Mesenchymal stem cell (in vitro differentiated cells and primary cell): Measurements from ENCODE around the gene EEPD1.

Source experiments
- DNase-seq: peaks from one replicate; pipeline ENCODE4 v3.0.0-alpha.2; 2013
- H2AFZ ChIP-seq: one replicate; pipeline ENCODE4 v1.6.1; 2013; ENCODE audit warnings: low read depth, mild to moderate bottlenecking, control low read depth, inconsistent platforms, low read length, moderate library complexity
- H2AK5ac ChIP-seq: 2 replicates; pipeline ENCODE4 v1.6.1; 2013; ENCODE audit warnings: low read length, moderate library complexity, mild to moderate bottlenecking, inconsistent platforms; ENCODE audit not compliant: severe bottlenecking
- H2BK120ac ChIP-seq: one replicate; pipeline ENCODE4 v1.6.1; 2013; ENCODE audit warnings: low read depth, mild to moderate bottlenecking, inconsistent platforms, low read length, moderate library complexity
- H2BK12ac ChIP-seq, 2 experiments: one replicate each; pipeline ENCODE4 v1.6.1; 2013; ENCODE audit warnings: inconsistent platforms in 2 of 2, low read length in 2 of 2, mild to moderate bottlenecking in 2 of 2, moderate library complexity in 2 of 2, control low read depth in 1 of 2
- H2BK15ac ChIP-seq: one replicate; pipeline ENCODE4 v1.6.1; 2013; ENCODE audit warnings: mild to moderate bottlenecking, low read depth, inconsistent platforms; ENCODE audit not compliant: poor library complexity, severe bottlenecking
- H2BK5ac ChIP-seq: 2 replicates; pipeline ENCODE4 v1.6.1; 2013; ENCODE audit warnings: low read depth, mild to moderate bottlenecking, low read length, control low read depth, inconsistent platforms; ENCODE audit not compliant: poor library complexity, severe bottlenecking
- H3K14ac ChIP-seq, 2 experiments: one replicate each; pipeline ENCODE4 v1.6.1; 2013; ENCODE audit warnings: inconsistent platforms in 2 of 2, low read length in 2 of 2, control low read depth in 1 of 2, mild to moderate bottlenecking in 1 of 2, moderate library complexity in 1 of 2
- H3K18ac ChIP-seq, 2 experiments: one replicate each; pipeline ENCODE4 v1.6.1; 2013; ENCODE audit warnings: inconsistent platforms in 2 of 2, low read length in 2 of 2, control low read depth in 1 of 2, low read depth in 1 of 2, mild to moderate bottlenecking in 1 of 2
- H3K23ac ChIP-seq, 2 experiments: one replicate each; pipeline ENCODE4 v1.6.1; 2013; ENCODE audit warnings: inconsistent platforms in 2 of 2, low read length in 2 of 2, mild to moderate bottlenecking in 2 of 2, moderate library complexity in 2 of 2, control low read depth in 1 of 2
- H3K27ac ChIP-seq: 2 replicates; pipeline ENCODE4 v1.5.1; 2013; ENCODE audit warnings: mild to moderate bottlenecking, moderate library complexity, low read length, control low read depth, inconsistent platforms; ENCODE audit not compliant: poor library complexity, severe bottlenecking
- H3K27me3 ChIP-seq, 2 experiments: 2 replicates each; pipeline versions ENCODE4 v1.6.1 to v1.7.0; 2013; ENCODE audit warnings: low read length in 2 of 2, mild to moderate bottlenecking in 2 of 2, moderate library complexity in 2 of 2, control low read depth in 1 of 2, inconsistent platforms in 1 of 2; ENCODE audit not compliant: control insufficient read depth in 1 of 2, insufficient read depth in 1 of 2
- H3K36me3 ChIP-seq, 2 experiments: 2 replicates each; pipeline versions ENCODE4 v1.6.1 to v1.7.0; 2013; ENCODE audit warnings: low read length in 2 of 2, control low read depth in 1 of 2, inconsistent platforms in 1 of 2, low read depth in 1 of 2, mild to moderate bottlenecking in 1 of 2; ENCODE audit not compliant: insufficient read depth in 2 of 2, control insufficient read depth in 1 of 2
- H3K4ac ChIP-seq, 2 experiments: one replicate each; pipeline ENCODE4 v1.6.1; 2013; ENCODE audit warnings: inconsistent platforms in 2 of 2, low read length in 2 of 2, mild to moderate bottlenecking in 2 of 2, moderate library complexity in 2 of 2, control low read depth in 1 of 2, low read depth in 1 of 2
- H3K4me1 ChIP-seq: 2 replicates; pipeline ENCODE4 v1.6.1; 2013; ENCODE audit warnings: low read depth, low read length, control low read depth; ENCODE audit not compliant: control insufficient read depth, insufficient read depth
- H3K4me2 ChIP-seq: 2 replicates; pipeline ENCODE4 v1.6.1; 2013; ENCODE audit warnings: low read length, mild to moderate bottlenecking, inconsistent platforms; ENCODE audit not compliant: poor library complexity, severe bottlenecking
- H3K4me3 ChIP-seq, 2 experiments: 2 replicates each; pipeline versions ENCODE4 v1.5.1 to v1.7.0; 2013; ENCODE audit warnings: low read length in 2 of 2, mild to moderate bottlenecking in 2 of 2, control low read depth in 1 of 2, low read depth in 1 of 2; ENCODE audit not compliant: insufficient read depth in 1 of 2
- H3K79me1 ChIP-seq: replicated peaks from 2 replicates; pipeline ENCODE4 v1.6.1; 2013; ENCODE audit warnings: mild to moderate bottlenecking, control low read depth, low read length, inconsistent platforms; ENCODE audit not compliant: poor library complexity, severe bottlenecking
- H3K9ac ChIP-seq: 2 replicates; pipeline ENCODE4 v1.7.0; 2013; ENCODE audit warnings: mild to moderate bottlenecking, low read length, moderate library complexity
- H3K9me3 ChIP-seq: 2 replicates; pipeline ENCODE4 v1.7.0; 2013; ENCODE audit warnings: mild to moderate bottlenecking, low read length; ENCODE audit not compliant: control insufficient read depth
- H4K8ac ChIP-seq: one replicate; pipeline ENCODE4 v1.6.1; 2013; ENCODE audit warnings: inconsistent platforms, mild to moderate bottlenecking, low read length, moderate library complexity
- H4K91ac ChIP-seq: one replicate; pipeline ENCODE4 v1.6.1; 2013; ENCODE audit warnings: mild to moderate bottlenecking, low read length, inconsistent platforms
- WGBS: methylation state at CpG from one replicate; pipeline ENCODE4 v1.1.7; 2013; ENCODE audit warnings: mixed read lengths; 5-methylcytosine and 5-hydroxymethylcytosine counted together

EEPD1 gene

DNA sequence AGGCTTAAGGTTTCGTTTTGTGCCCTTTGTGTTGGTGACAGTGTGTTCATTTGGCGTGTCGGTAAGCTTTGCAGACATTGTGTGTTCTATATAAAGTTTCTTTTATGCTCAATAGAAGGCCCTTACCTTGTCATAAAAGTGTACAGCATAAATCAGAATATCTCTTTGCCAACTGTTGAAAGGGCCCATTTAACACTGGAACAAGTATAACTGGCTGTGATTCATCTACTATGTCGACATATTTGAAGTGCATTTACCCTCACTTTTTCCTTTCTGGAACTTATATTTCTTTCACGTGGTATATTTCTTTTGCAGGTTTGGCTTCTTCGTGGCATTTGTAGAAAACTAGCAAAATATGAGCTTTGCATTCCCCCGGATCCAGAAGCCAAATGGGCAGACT is 32.7 kb downstream of the EEPD1 start:
- Histone ChIP-seq H3K9ac (no peak overlapping the region), H4K91ac (no peak overlapping the region), H3K4ac (no peak overlapping the region), H3K4me3 (no peak overlapping the region), H2AK5ac (no peak overlapping the region), H3K9me3 (no peaks in the 10 kb centered on the region), H3K27ac (no peak overlapping the region), H2BK12ac (no peak overlapping the region), H3K18ac (no peak overlapping the region), H3K23ac (no peak overlapping the region), H3K79me1 (no peaks in the 10 kb centered on the region), H2AFZ (no peak overlapping the region), H2BK120ac (no peak overlapping the region), H2BK5ac (no peak overlapping the region), H3K4me1 (no peaks in the 10 kb centered on the region), H3K27me3 (no peaks in the 10 kb centered on the region), H3K4me2 (no peak overlapping the region), H3K36me3 (no peaks in the 10 kb centered on the region), H2BK15ac (no peak overlapping the region), H3K14ac (no peak overlapping the region), H4K8ac (no peak overlapping the region)
- WGBS: 94% methylated on average over 4 of the region's 7 CpGs
- DNase-seq: peak; percentile 35

GRCh38 chr7:36186359-36187121 is 33.5 kb downstream of the EEPD1 start:
- H2BK15ac ChIP-seq: no peak overlapping the region
- no peaks in the 10 kb centered on the region for H3K4me1 ChIP-seq
- H3K27me3 ChIP-seq: no peaks in the 10 kb centered on the region
- no peak overlapping the region for H2AK5ac ChIP-seq
- no peak overlapping the region for H4K8ac ChIP-seq
- 86% methylated on average over 6 of the region's 6 CpGs for WGBS
- H3K4ac ChIP-seq: no peak overlapping the region
- H3K14ac ChIP-seq: no peak overlapping the region
- H3K4me2 ChIP-seq: no peak overlapping the region
- H4K91ac ChIP-seq: no peak overlapping the region
- no peak overlapping the region for H3K18ac ChIP-seq
- H3K27ac ChIP-seq: no peak overlapping the region
- no peak overlapping the region for H2AFZ ChIP-seq
- H3K23ac ChIP-seq: no peak overlapping the region
- H3K9me3 ChIP-seq: no peaks in the 10 kb centered on the region
- H3K4me3 ChIP-seq: no peak overlapping the region
- no peaks in the 10 kb centered on the region for H3K36me3 ChIP-seq
- no peak for DNase-seq
- no peak overlapping the region for H3K9ac ChIP-seq
- no peak overlapping the region for H2BK5ac ChIP-seq
- no peaks in the 10 kb centered on the region for H3K79me1 ChIP-seq
- H2BK12ac ChIP-seq: no peak overlapping the region
- H2BK120ac ChIP-seq: no peak overlapping the region

- no peaks in the 10 kb centered on the region for H3K9me3 ChIP-seq
- no peak overlapping the region for H2BK12ac ChIP-seq
- no peak overlapping the region for H3K4me2 ChIP-seq
- H3K4me1 ChIP-seq: no peaks in the 10 kb centered on the region
- H2BK5ac ChIP-seq: no peak overlapping the region
- H3K18ac ChIP-seq: no peak overlapping the region
- H2AK5ac ChIP-seq: no peak overlapping the region
- H3K4ac ChIP-seq: no peak overlapping the region
- H3K9ac ChIP-seq: no peak overlapping the region
- no peaks in the 10 kb centered on the region for H3K36me3 ChIP-seq
- H4K8ac ChIP-seq: no peak overlapping the region
- H3K4me3 ChIP-seq: no peak overlapping the region
- no peak overlapping the region for H2BK120ac ChIP-seq
- H4K91ac ChIP-seq: no peak overlapping the region
- H3K27me3 ChIP-seq: peaks cover 0 to 3% of the 10 kb centered on the region in 2 experiments
- DNase-seq: no peak
- H3K27ac ChIP-seq: no peak overlapping the region
- no peak overlapping the region for H3K14ac ChIP-seq
- WGBS: no CpG with 5 or more reads among the region's 5 CpGs
- no peak overlapping the region for H3K23ac ChIP-seq
- H3K79me1 ChIP-seq: no peaks in the 10 kb centered on the region
- no peak overlapping the region for H2AFZ ChIP-seq
- H2BK15ac ChIP-seq: no peak overlapping the region
These were observed 35.2 kb downstream of the EEPD1 start for GRCh38 chr7:36188266-36188665.

DNA sequence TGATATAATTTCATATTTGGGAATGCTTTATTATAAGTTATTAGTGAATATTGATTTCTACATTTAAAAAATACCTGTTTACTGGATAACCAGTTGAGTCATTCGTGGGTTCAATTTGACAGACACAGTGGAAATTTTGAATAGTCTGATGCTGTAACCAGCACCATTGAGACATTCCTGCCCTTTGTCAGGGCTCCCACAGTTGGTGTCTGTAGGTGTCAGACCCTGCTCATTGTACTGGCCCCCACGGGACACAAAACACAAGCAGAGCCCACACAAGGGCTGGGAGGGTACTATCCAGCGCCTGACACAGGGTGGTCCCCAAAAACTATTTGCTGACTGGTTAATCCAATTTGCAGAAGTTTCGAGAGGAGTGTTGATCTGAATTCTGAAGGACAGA is 35.9 kb downstream of the EEPD1 start:
- Histone ChIP-seq H3K4me3 (no peak overlapping the region), H4K8ac (no peak overlapping the region), H2BK120ac (no peak overlapping the region), H3K27ac (no peak overlapping the region), H3K36me3 (no peaks in the 10 kb centered on the region), H3K18ac (no peak overlapping the region), H3K9ac (no peak overlapping the region), H3K14ac (no peak overlapping the region), H2BK5ac (no peak overlapping the region), H3K9me3 (no peaks in the 10 kb centered on the region), H2BK12ac (no peak overlapping the region), H3K23ac (no peak overlapping the region), H4K91ac (no peak overlapping the region), H3K27me3 (peaks cover 0 to 3% of the 10 kb centered on the region in 2 experiments), H3K79me1 (no peaks in the 10 kb centered on the region), H3K4me2 (no peak overlapping the region), H2BK15ac (no peak overlapping the region), H3K4me1 (no peaks in the 10 kb centered on the region), H2AK5ac (no peak overlapping the region), H3K4ac (no peak overlapping the region), H2AFZ (no peak overlapping the region)
- 78% methylated on average over 4 of the region's 4 CpGs for WGBS
- DNase-seq: no peak
